HG03571 (cell line): ENCODE results near the gene GP5.

ENCODE experiments used
- ATAC-seq: cut with Tn5 transposase; IDR thresholded peaks from one replicate; pipeline ENCODE4 v1.9.1; 2021; ENCODE audit not compliant: unreplicated experiment

Gene GP5

DNA sequence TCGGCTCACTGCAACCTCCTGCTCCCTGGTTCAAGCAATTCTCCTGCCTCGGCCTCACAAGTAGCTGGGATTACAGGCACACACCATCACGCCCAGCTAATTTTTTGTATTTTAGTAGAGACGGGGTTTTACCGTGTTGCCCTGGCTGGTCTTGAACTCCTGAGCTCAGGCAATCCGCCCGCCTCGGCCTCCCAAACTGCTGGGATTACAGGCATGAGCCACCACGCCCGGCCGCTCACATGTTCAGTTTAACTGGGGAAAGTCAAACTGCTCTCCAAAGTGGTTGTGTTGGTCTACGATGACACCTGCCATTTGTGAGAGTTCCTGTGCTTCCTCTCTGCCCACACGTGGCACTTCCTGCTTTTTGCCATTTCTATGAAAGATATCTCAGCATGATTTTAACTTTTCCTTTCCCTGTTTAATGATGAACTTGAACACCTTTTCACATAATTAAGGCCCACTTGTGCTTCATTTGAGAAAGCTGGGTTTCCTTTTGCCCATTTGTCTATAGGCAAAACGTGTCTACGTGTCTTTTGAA, 877 bp upstream of the GP5 start:
- ATAC-seq: no peak

DNA sequence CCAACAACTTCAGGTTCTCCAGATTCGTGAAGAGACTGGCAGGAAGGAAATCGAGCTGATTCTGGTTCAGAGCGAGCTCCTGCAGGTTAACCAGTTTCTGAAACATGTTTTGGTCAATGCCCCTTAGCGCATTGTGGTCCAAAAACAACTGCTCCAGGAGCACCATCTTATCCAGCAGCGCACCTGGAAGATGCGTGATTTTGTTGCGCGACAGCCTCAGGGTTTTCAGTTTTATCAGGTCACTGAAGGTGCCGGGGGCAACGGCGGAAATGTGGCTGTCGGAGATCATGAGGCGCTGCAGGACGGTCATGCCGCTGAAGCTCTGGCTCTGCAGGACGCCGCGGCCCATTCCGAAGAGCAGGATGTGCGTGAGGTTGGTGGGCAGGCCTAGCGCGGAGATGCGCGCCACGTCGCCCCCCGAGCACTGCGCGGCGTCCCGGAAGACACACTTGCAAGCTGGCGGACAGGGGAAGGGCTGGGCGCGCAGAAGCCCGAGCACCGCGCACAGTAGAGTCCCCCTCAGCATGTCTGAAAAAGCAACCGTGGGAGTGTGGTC, 1.2 kb downstream of the GP5 start:
- ATAC-seq: no peak

DNA sequence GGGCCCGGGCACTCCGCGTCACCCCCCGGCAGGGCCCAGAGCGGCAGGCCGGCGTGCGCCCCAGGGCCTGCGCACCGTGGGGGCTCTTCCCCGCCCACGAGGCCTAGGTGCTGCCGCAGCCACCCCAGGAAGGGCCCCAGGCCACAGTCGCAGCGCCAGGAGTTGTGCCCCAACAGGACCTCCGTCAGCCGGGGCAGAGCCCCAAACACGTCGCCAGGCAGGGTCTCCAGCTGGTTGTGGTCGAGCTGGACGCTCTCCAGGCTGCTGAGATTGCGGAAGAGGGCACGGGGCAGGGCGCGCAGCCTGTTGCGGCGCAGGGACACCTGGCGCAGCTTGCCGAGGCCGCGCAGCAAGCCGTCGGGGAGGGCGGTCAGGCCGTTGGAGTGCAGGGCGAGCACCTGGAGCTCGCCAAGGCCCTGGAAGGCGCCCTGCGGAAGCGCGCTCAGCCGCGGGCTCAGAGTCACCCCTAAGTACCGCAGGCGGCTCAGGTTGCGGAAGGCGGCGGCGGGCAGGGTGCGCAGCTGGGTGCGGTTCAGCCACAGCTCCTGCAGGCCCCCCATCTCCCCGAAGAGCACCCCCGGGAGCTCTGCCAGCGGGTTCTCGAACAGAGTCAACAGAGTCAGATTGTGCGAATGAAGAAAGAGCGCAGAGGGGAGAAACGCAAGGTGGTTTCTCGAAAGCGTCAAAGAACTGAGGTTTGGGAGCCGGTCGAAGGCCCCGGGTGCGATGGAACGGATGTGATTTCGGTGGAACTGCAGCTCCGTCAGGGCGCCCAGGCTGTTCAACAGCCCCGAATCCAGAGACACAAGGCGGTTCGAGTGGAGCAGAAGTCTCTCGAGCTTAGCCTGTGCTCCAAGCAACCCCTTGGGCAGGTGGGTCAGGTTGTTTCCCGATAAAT, 2.0 kb downstream of the GP5 start:
- ATAC-seq: no peak

DNA sequence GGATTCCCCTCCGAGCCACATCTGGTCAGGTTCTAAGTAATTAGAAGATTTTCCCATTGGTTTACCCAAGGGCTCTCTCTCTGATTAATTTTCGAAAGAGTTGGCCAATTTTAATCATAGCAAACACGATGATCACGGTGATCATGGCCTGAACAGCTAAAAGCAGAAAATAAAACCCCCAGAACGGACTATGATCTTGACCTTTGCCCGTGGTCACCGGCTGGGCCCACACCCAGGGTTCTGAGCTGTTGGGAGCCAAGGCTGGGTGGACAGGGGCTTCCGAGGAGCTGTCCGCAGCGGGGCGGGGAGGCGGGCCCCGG, 2.6 kb downstream of the GP5 start:
- ATAC-seq: no peak

DNA sequence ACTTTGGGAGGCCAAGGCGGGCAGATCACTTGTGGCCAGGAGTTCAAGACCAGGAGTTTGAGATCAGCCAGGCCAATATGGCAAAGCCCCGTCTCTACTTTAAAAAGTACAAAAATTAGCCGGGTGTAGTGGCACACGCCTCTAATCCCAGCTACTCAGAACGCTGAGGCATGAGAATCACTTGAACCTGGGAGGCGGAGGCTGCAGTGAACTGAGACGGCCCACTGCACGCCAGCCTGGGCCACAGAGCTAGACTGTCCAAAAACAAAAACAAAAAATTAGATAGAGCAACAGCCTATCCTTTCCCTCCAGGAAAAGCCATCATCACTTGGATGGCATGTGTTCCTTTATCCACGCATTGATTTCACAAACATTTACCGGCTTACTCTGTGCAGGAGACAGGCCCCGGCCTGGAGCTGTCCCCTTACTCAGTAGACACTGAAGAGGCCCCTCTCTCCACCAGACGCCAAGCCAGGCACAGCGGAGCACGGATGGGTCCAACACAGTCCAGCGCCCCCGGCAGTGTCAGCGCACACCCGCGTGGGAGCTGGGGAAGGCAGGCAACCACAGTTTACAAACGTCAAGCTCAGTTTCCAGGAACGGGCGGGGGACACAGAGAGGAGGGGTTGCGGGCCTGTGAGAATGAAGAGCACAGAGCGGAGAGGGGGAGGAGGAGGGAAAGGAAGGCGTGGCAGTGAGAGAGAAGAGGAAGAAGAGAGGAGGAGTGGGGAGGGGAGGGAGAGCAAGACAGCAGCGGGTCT, 3.1 kb downstream of the GP5 start:
- no peak for ATAC-seq

DNA sequence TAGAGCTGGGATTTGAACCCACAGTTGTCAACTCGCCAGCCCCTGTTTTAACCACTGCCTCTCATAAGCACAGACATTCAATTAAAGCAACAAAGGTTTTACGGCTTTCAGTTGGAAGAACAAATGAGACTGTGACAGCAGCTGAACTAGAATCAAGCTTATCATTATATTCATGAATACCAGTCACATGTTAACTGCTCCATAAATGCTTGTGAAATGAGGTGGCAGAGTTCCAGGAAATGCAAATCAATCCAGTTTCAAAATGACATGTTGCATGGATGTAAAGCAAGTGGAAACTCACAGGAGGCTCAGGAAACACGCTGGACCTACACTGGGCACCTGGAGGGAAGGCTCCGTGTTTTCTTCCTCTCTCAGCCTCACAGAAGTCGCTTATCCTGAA, 3.9 kb downstream of the GP5 start:
- ATAC-seq: no peak

DNA sequence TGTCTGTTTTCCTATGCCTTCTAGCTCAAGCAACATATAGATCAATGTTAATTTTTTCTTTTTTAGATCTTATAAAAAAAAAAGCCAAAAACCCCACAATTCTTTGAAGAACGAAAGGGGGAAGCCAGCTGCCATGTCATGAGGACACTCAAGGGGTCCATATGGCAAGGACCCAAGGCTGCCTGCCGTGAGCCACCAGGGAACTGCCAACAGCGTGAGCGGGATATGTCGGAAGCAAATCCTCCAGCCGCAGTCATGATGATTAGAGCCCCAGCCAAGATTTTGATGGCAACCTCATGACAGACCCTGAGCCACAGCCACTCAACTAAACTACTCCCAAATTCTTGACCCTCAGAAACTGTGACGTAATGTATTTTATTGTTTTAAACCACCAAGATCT, 6.5 kb downstream of the GP5 start:
- ATAC-seq: no peak

DNA sequence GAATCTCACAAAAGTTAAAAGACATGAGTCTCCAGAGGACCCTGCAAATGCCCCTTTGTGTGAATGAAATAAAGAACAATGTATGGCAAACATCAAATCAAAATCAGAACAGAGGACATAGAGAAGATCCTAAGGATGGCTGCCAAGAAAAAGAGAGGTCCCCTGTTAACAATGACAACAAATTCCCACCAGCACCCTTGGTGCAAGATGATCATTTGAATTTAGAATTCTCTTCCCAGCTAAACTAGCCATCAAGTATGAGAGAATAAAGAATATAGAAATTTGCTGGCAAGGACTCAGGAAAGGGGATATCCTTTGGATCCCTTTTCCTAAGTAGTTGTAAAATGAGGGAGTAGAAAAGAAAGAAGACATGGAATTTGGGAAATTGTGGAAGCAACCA, 8.2 kb downstream of the GP5 start:
- ATAC-seq: no peak

DNA sequence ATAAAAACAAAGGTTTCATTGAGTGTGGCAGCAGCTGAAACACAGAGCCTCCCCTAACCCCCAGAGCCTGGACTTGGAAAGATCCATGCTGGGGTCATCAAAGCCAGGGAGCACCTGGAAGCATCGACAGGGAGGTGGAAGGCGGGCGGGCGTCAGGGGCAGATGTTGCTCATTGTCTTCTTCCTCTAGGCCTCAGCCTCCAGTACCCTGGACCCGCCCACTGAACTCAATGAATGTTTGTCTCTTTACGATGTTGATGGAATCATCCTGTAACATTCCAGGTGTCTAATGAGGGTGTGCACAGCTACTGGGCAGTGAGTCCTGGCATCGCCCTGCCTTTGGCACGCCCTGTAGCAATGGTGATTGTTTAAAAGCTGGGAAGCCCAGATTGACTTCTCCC, 9.8 kb downstream of the GP5 start:
- no peak for ATAC-seq

DNA sequence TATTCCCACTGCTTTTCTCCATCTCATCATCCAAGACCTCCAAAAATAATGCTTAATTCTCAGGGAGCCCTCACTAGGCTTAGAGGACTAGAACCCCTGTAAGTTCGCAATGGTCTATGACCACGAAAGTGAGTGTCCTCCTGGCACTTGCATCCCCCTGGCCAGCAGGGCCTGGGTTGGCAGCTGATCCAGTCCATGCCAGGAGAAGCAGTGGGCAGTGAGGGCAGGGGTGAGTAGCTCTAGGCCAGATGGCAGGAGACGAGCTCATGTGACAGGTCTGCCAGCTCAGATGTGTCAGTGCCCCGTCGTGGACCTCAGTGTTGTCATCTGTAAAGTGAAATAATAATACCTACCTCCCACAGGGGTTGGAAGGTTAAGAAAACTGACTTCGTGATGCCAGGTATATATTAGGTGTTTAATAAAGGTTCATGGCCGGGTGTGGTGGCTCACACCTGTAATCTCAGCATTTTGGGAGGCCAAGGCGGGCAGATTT, 11.1 kb downstream of the GP5 start:
- no peak for ATAC-seq

DNA sequence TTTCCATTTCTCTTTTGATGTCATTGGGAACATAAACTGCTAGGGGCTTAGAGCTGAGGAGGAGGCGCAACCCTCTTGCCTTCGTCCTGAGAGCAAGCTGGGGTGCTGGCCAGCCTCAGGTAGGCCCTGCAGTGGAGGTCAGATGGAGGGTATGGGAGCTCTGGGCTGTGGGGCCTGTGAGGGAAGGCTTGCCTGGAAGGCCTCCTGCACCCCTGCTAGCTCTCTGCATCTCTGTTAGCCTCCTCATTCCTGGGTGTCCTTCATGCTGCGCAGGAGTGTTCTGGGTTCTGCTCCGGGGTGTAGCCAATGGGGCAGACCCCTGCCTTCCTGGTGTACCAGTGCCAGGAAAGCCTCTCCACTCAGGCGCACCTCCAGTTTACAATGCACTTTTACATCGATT, 11.8 kb downstream of the GP5 start:
- no peak for ATAC-seq

DNA sequence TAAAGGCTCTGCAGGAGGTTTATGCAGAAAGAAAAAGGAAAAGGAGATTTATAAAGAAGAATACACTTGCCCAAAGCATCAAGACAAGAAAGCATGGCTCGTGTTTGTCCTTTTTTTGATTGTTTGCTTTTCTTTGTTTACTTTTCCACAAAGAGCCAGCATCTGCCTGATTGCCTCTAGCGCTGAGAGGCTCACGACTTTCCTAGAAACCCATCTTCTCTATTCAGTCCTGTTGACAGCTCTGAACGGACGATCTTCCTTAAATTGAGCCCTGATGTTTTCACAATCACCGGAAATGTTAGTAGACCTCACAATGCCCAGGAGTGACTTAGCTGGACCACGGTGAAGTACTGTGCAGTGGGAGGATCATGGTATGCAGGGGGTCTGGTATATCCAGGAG, 12.4 kb downstream of the GP5 start:
- ATAC-seq: no peak

DNA sequence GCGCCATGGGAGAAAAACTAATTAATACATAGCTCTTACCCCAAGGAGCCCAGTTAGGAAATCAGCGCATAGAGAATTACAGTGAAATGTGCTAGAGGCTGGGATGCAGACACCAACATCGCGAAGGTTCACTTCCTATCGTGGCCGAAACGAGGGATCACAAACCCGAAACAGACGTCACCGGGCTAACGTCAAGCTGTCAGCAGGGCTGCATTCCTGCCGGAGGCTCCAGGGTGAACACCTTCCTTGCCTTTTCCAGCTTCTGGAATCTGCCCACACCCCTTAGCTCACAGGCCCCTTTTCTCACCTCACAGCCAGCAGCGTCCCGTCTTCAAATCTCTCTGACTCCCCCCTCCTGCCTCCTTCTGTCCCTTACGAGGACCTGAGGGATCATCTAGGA, 13.0 kb downstream of the GP5 start:
- ATAC-seq: no peak

DNA sequence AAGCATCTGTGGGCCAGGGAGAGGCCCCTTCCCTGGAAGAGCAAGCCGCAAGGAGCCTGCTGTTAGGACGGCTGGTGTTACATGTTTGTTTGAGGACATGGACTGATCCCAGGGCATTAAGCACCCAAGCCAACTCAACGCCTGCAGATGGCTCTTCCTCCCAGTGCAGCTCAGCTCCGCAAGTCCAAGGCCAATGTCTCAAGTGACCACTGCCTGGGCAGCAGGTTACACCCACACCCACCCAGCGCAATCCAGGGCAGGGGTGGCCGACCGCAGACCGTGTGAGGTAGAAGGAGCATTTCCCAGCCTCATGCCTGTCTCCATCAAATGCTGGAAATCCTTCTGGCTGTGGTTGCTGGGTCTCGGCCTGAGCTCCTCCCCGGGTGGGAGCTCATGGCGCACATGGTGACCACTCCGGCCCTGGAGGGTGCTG, 14.5 kb downstream of the GP5 start:
- ATAC-seq: no peak

DNA sequence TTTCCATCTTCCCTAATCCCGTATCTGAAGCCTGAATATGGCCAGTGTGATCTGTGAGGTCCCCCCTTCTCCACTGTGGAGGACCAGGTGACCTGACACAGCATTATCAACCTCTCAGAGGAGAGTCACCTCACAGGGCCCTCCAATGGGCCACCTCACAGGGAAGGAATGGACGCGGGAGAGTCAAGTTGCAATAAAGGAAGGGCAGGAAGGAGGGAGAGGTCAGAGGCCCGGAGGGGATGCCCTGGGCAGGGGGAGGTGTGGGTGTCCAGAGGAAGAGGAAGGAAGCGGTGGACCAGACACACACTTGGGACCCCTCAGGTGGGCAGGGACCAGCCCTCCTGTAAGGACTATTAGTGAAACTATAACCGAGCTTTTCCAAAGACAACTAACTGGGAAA, 14.9 kb downstream of the GP5 start:
- no peak for ATAC-seq

DNA sequence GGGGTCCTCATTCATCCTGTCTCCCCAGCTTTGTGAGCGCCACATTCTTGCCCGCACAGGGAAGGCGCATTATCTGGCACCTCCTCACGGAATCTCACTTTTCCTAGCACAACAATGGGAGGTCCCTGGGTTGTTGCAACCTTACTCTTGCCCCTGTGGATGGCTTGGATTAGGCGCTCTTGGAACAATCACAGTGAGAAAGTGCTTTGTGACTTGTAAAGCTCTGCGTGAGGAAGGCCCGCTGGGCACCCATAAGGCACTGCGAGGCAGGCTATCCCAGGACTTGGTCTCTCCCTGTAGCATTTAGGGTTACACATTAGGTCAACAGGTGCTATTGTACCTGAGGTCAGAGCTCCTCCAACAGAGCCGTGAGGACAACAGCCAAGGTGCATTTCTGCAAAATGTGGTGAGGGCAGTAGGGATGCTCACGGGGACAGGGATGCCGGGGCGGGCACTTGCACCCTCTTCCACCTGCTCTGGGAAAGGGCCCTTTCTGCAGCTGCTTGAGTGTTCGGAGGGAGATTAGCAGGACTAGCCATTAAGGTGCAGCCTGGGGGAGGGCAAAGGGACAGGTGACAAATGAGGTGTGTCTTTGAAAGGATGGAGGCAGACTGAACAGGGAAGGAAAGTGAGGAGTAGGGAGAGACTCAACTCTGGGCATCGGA, 15.7 kb downstream of the GP5 start:
- ATAC-seq: no peak

DNA sequence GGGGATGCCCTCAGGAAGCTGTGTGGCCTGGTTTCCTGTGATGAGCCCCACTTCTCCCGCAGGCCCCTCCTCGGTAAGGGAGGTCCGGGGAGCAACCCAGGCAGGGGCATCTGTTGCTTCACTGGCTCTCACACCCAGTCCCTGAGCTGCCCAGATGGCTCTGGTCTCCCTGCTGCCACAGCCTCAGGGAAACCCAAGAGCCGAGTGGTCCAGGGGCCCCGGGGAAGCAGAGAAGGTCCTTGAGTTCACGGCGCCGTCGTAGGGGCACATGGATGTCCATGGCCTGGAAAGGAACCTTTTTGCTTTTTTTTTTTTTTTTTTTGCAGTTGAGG, 16.2 kb downstream of the GP5 start:
- no peak for ATAC-seq

DNA sequence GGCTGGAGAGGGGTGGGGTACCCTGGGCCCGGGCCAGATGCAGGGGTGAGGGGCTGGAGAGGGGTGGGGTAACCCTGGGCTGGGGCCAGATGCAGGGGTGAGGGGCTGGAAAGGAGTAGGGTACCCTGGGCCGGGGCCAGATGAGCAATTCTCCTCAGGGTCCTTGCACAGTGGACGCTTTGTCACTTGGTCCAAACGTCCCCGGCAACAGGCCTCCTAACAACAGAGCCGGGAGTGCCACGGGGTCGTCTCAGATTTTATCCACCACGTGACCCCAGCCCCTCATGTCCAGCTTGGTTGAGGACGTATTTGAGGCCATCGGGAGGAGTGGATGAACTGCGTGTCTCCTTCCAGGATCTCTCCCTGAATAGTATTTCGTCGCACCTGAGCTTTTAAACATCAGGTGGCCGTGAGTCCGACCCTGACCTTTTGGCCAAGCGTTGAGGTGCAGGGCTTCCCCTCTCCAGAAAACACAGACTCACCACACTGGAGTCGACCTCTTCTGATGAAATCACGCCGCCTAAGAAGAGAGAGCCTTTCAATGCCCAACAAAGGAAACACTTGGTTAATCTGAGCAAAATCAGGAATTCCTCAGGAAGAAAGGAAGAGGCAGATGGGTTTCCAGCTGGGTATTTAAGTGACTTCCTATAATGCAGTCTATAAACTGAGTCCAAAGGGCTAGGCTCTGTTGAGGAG, 16.7 kb downstream of the GP5 start:
- ATAC-seq: no peak

DNA sequence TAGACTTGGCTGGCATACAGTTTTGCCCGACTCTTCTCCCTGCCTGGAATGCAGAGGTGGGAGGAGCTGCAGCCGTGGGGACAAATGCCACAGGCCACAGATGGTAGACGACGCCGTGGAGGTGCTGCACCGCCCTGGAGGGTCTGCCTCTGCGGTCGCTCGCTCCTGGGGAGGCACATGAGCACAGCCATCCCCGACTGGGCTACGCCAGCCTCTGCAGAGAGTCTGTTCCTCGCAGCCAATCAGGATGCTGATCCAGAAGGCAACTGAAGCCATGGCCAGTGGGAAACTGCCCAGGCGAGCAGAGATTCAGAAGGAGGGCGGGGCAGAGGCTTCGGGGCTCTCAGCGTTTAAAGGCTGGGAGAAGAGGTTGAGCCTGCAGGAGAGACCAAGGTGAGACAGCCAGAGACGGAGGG, 17.6 kb downstream of the GP5 start:
- no peak for ATAC-seq

DNA sequence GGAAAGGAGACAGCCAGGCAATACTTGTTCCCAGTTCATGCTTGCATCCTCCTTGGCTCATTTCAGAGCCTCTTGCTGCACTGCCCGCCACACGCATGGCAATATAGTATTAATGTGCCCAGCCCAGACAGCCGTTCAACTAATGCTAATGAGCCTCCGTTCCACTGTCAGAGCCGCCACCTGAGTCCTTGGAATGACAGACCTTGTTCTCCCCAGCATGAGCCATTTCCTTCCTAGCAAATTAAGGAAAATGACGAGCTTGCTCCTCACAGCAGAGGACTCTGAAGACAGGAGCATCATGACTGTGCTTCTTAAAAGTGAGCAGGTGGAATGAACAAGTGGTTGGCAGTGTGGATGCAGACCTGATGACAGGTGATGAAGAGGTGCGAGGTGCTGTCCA, 18.7 kb downstream of the GP5 start:
- no peak for ATAC-seq

DNA sequence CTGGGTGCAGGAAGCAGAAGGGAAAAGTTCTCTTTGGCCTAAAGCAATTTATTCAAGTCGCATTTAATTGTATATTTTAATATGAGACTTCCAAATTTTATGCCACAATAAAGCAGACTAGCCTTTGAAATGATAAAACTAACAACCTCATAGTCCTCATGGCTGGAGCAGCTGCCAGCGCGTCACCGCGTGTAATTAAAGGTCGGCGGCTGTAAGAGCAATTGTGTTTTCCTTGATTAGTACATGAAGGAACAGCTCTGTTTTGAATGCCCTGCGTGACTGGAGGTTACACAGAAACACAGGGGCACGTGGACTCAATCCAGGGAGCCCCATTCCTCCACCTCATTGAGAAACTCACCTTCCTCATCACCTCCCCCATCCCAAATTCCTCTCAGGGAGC, 19.4 kb downstream of the GP5 start:
- no peak for ATAC-seq
